Measurements from ENCODE around the gene CHRM2.

CHRM2 gene

GRCh38 chr7:136897676-136898075 is 29.2 kb downstream of the CHRM2 start:
- Histone ChIP-seq H3K27me3 (no peaks in the 10 kb centered on the region), H3K4me3 (ENCODE audit: low read depth in 1 of 2, low read length in 1 of 2) (no peak overlapping the region), H3K4me1 (ENCODE audit: control insufficient read depth in 1 of 2, insufficient read depth in 1 of 2, low read depth in 1 of 2, low read length in 1 of 2) (no peaks in the 10 kb centered on the region), H3K9me3 (no peaks in the 10 kb centered on the region), H3K36me3 (no peaks in the 10 kb centered on the region), H3K27ac (no peak overlapping the region)
- TF ChIP-seq CTCF (IDR thresholded peaks at IDR 0.05) = no peak

- no peak overlapping the region for H3K27ac ChIP-seq
- no peaks in the 10 kb centered on the region for H3K27me3 ChIP-seq
- no peaks in the 10 kb centered on the region for H3K36me3 ChIP-seq
- TF ChIP-seq CTCF (IDR thresholded peaks at IDR 0.05) = no peak
- H3K4me1 ChIP-seq (ENCODE audit: control insufficient read depth in 1 of 2, insufficient read depth in 1 of 2, low read depth in 1 of 2, low read length in 1 of 2) = no peaks in the 10 kb centered on the region
- H3K4me3 ChIP-seq (ENCODE audit: low read depth in 1 of 2, low read length in 1 of 2) = no peak overlapping the region
- no peaks in the 10 kb centered on the region for H3K9me3 ChIP-seq
Observed at GRCh38 chr7:136900005-136900404, 31.6 kb downstream of the CHRM2 start.

- no peaks in the 10 kb centered on the region for H3K36me3 ChIP-seq
- no peak overlapping the region for H3K27ac ChIP-seq
- H3K27me3 ChIP-seq = no peaks in the 10 kb centered on the region
- no peaks in the 10 kb centered on the region for H3K9me3 ChIP-seq
- no peaks in the 10 kb centered on the region for H3K4me1 ChIP-seq (ENCODE audit: control insufficient read depth in 1 of 2, insufficient read depth in 1 of 2, low read depth in 1 of 2, low read length in 1 of 2)
- no peak overlapping the region for H3K4me3 ChIP-seq (ENCODE audit: low read depth in 1 of 2, low read length in 1 of 2)
- no peak for TF ChIP-seq CTCF (IDR thresholded peaks at IDR 0.05)
Observed at GRCh38 chr7:136910771-136911170, 42.3 kb downstream of the CHRM2 start.

GRCh38 chr7:136911344-136911743 is 42.9 kb downstream of the CHRM2 start:
- Histone ChIP-seq H3K4me1 (ENCODE audit: control insufficient read depth in 1 of 2, insufficient read depth in 1 of 2, low read depth in 1 of 2, low read length in 1 of 2) (no peaks in the 10 kb centered on the region), H3K4me3 (ENCODE audit: low read depth in 1 of 2, low read length in 1 of 2) (no peak overlapping the region), H3K9me3 (no peaks in the 10 kb centered on the region), H3K36me3 (no peaks in the 10 kb centered on the region), H3K27ac (no peak overlapping the region), H3K27me3 (no peaks in the 10 kb centered on the region)
- no peak for TF ChIP-seq CTCF (IDR thresholded peaks at IDR 0.05)

GRCh38 chr7:136912339-136912738 is 43.9 kb downstream of the CHRM2 start:
- Histone ChIP-seq H3K27ac (no peak overlapping the region), H3K4me3 (ENCODE audit: low read depth in 1 of 2, low read length in 1 of 2) (no peak overlapping the region), H3K36me3 (no peaks in the 10 kb centered on the region), H3K9me3 (no peaks in the 10 kb centered on the region), H3K27me3 (no peaks in the 10 kb centered on the region), H3K4me1 (ENCODE audit: control insufficient read depth in 1 of 2, insufficient read depth in 1 of 2, low read depth in 1 of 2, low read length in 1 of 2) (no peaks in the 10 kb centered on the region)
- TF ChIP-seq CTCF (IDR thresholded peaks at IDR 0.05) = no peak

- H3K4me3 ChIP-seq (ENCODE audit: low read depth in 1 of 2, low read length in 1 of 2) = no peak overlapping the region
- no peaks in the 10 kb centered on the region for H3K4me1 ChIP-seq (ENCODE audit: control insufficient read depth in 1 of 2, insufficient read depth in 1 of 2, low read depth in 1 of 2, low read length in 1 of 2)
- no peaks in the 10 kb centered on the region for H3K9me3 ChIP-seq
- no peak overlapping the region for H3K27ac ChIP-seq
- no peaks in the 10 kb centered on the region for H3K27me3 ChIP-seq
- TF ChIP-seq CTCF (IDR thresholded peaks at IDR 0.05) = no peak
- H3K36me3 ChIP-seq = no peaks in the 10 kb centered on the region
Observed at GRCh38 chr7:136914016-136914415, 45.6 kb downstream of the CHRM2 start.
